GM23248 (cell line): ENCODE results near the gene PMFBP1. TPM values are rescaled to one million over a fixed set of nuclear protein-coding genes. Genes with fewer than 3 reads are reported as not detected.

Experiments used
- DNase-seq: peaks from one replicate; pipeline ENCODE4 v3.0.0-alpha.2; 2015
- H2AFZ ChIP-seq: fragments of 200-600 bp; sonication (generic); 2 replicates; pipeline ENCODE4 v1.6.1; 2016; ENCODE audit warnings: antibody characterized with exemption
- H3F3A ChIP-seq: fragments of 200-600 bp; sonication (generic); 2 replicates; pipeline ENCODE4 v1.6.1; 2016; ENCODE audit warnings: mild to moderate bottlenecking, antibody characterized with exemption, mixed run types; ENCODE audit not compliant: insufficient read depth
- H3K27ac ChIP-seq: fragments of 200-600 bp; sonication (generic); 2 replicates; pipeline ENCODE4 v1.5.1; 2016; ENCODE audit warnings: mild to moderate bottlenecking
- H3K27me3 ChIP-seq: fragments of 200-600 bp; sonication (generic); replicated peaks from 2 replicates; pipeline ENCODE4 v1.6.1; 2016; ENCODE audit warnings: mild to moderate bottlenecking; ENCODE audit not compliant: insufficient read depth
- H3K36me3 ChIP-seq: fragments of 200-600 bp; sonication (generic); 2 replicates; pipeline ENCODE4 v1.6.1; 2016; ENCODE audit warnings: low read depth, mild to moderate bottlenecking
- H3K4me1 ChIP-seq: fragments of 200-600 bp; sonication (generic); 2 replicates; pipeline ENCODE4 v1.6.1; 2016; ENCODE audit warnings: mild to moderate bottlenecking; ENCODE audit not compliant: insufficient read depth
- H3K4me2 ChIP-seq: fragments of 200-600 bp; sonication (generic); one replicate; pipeline ENCODE4 v1.6.1; 2016; ENCODE audit warnings: mild to moderate bottlenecking; ENCODE audit not compliant: unreplicated experiment
- H3K4me3 ChIP-seq: fragments of 200-600 bp; sonication (generic); 2 replicates; pipeline ENCODE4 v1.5.1; 2016; ENCODE audit warnings: mild to moderate bottlenecking
- H3K79me2 ChIP-seq: fragments of 200-600 bp; sonication (generic); 2 replicates; pipeline ENCODE4 v1.6.1; 2016; ENCODE audit warnings: mild to moderate bottlenecking; ENCODE audit not compliant: insufficient read depth
- H3K9ac ChIP-seq: fragments of 200-600 bp; sonication (generic); 2 replicates; pipeline ENCODE4 v1.6.1; 2016; ENCODE audit warnings: mild to moderate bottlenecking
- H3K9me2 ChIP-seq: fragments of 200-600 bp; sonication (generic); 2 replicates; pipeline ENCODE4 v1.6.1; 2016; ENCODE audit warnings: mixed run types, mild to moderate bottlenecking, moderate library complexity; ENCODE audit not compliant: insufficient read depth
- H3K9me3 ChIP-seq: fragments of 200-600 bp; sonication (generic); one replicate; pipeline ENCODE4 v1.6.1; 2017; ENCODE audit warnings: low read depth
- H4K20me1 ChIP-seq: fragments of 200-600 bp; sonication (generic); 2 replicates; pipeline ENCODE4 v1.6.0; 2016; ENCODE audit not compliant: insufficient read depth
- EZH2 ChIP-seq: fragments of 200-600 bp; sonication (generic); IDR thresholded peaks from 2 replicates; pipeline ENCODE4 v1.6.1; 2018; ENCODE audit warnings: antibody characterized with exemption, mild to moderate bottlenecking; ENCODE audit not compliant: insufficient read depth, poor library complexity, severe bottlenecking
- EZH2phosphoT487 ChIP-seq: fragments of 200-600 bp; sonication (generic); IDR thresholded peaks from 2 replicates; pipeline ENCODE4 v1.6.1; 2018; ENCODE audit warnings: antibody characterized with exemption, moderate library complexity, mild to moderate bottlenecking, low read depth; ENCODE audit not compliant: insufficient read depth
- WGBS, 2 experiments: methylation state at CpG; one replicate each; pipeline ENCODE4 v1.1.6; 2015 to 2017; ENCODE audit warnings: low lambda C conversion rate in 2 of 2, low coverage in 1 of 2; ENCODE audit errors: missing lambda C conversion rate in 2 of 2; 5-methylcytosine and 5-hydroxymethylcytosine counted together
- in situ Hi-C: fragments of 300-500 bp; cut with MboI; formaldehyde crosslinking; loops from 2 replicates; pipeline ENCODE4 v1.15.0; 2020
- polyA plus RNA-seq: library from polyadenylated mRNA; unstranded; fragments of >200 nt; fragmentation: Nextera tagmentation; extraction: Ambion mirVana; gene quantifications from 2 replicates; pipeline ENCODE4 v1.2.1, GENCODE V29; 2016
- total RNA-seq: library from RNA; depleted of rRNA; stranded (reverse); fragments of >200 nt; shearing (Covaris generic); gene quantifications from 2 replicates; pipeline ENCODE4 v1.2.3, GENCODE V29; 2014

The PMFBP1 gene
- total and polyA plus RNA-seq, 2 experiments from 2014 or later: not detected

- DNase-seq: no peak
- Histone ChIP-seq H3F3A (no peaks in the 10 kb centered on the region), H3K36me3 (no peaks in the 10 kb centered on the region), H3K27me3 (no peaks in the 10 kb centered on the region), H3K9me2 (no peaks in the 10 kb centered on the region), H3K27ac (no peak overlapping the region), H3K9ac (no peak overlapping the region), H3K9me3 (no peaks in the 10 kb centered on the region), H3K4me3 (no peak overlapping the region), H4K20me1 (no peaks in the 10 kb centered on the region), H3K79me2 (no peaks in the 10 kb centered on the region), H3K4me1 (no peaks in the 10 kb centered on the region), H2AFZ (no peak overlapping the region), H3K4me2 (no peak overlapping the region)
- in situ Hi-C loops: no loop called here
- 56 to 59% methylated on average over 15 of the region's 15 CpGs for WGBS, 2 experiments
- TF ChIP-seq EZH2: no peak
- no peak for TF ChIP-seq EZH2phosphoT487
Measured at GRCh38 chr16:72137380-72138063, 34.4 kb downstream of the PMFBP1 start.

GRCh38 chr16:72134507-72134906 lies 37.4 kb downstream of the PMFBP1 start:
- H2AFZ ChIP-seq: no peak overlapping the region
- no peaks in the 10 kb centered on the region for H3K4me1 ChIP-seq
- TF ChIP-seq EZH2phosphoT487 (no peak), EZH2 (no peak)
- no peaks in the 10 kb centered on the region for H3K79me2 ChIP-seq
- no peaks in the 10 kb centered on the region for H4K20me1 ChIP-seq
- H3K4me3 ChIP-seq: no peak overlapping the region
- DNase-seq: no peak
- no peak overlapping the region for H3K27ac ChIP-seq
- no peaks in the 10 kb centered on the region for H3K27me3 ChIP-seq
- in situ Hi-C loops: no loop called here
- no peak overlapping the region for H3K9ac ChIP-seq
- H3K9me3 ChIP-seq: no peaks in the 10 kb centered on the region
- no peaks in the 10 kb centered on the region for H3F3A ChIP-seq
- WGBS, 2 experiments: 88 to 97% methylated on average over 2 of the region's 2 CpGs
- H3K4me2 ChIP-seq: no peak overlapping the region
- H3K36me3 ChIP-seq: no peaks in the 10 kb centered on the region
- H3K9me2 ChIP-seq: no peaks in the 10 kb centered on the region

- Histone ChIP-seq H3K9me2 (no peaks in the 10 kb centered on the region), H3K4me3 (no peak overlapping the region), H3K36me3 (no peaks in the 10 kb centered on the region), H3K4me2 (no peak overlapping the region), H3F3A (no peaks in the 10 kb centered on the region), H3K9me3 (no peaks in the 10 kb centered on the region), H3K27ac (no peak overlapping the region), H3K27me3 (no peaks in the 10 kb centered on the region), H3K9ac (no peak overlapping the region), H3K79me2 (no peaks in the 10 kb centered on the region), H4K20me1 (no peaks in the 10 kb centered on the region), H2AFZ (no peak overlapping the region), H3K4me1 (no peaks in the 10 kb centered on the region)
- no peak for DNase-seq
- WGBS, 2 experiments: 56 to 65% methylated on average over 3 of the region's 3 CpGs
- in situ Hi-C loops: no loop called here
- no peak for TF ChIP-seq EZH2phosphoT487
- TF ChIP-seq EZH2: no peak
Measured at GRCh38 chr16:72132726-72133125, 39.2 kb downstream of the PMFBP1 start.

GRCh38 chr16:72131036-72131435 lies 40.9 kb downstream of the PMFBP1 start:
- in situ Hi-C loops: no loop called here

More at GRCh38 chr16:72131036-72131435, 40.9 kb downstream of the PMFBP1 start:
- 76 to 77% methylated on average over 6 of the region's 6 CpGs for WGBS, 2 experiments
- H3K27me3 ChIP-seq: no peaks in the 10 kb centered on the region
- no peak overlapping the region for H3K27ac ChIP-seq
- no peaks in the 10 kb centered on the region for H3K9me2 ChIP-seq
- H3K4me2 ChIP-seq: no peak overlapping the region
- no peak overlapping the region for H3K4me3 ChIP-seq
- TF ChIP-seq EZH2phosphoT487 (no peak), EZH2 (no peak)
- no peaks in the 10 kb centered on the region for H3K36me3 ChIP-seq
- H3K79me2 ChIP-seq: no peaks in the 10 kb centered on the region
- H3K9me3 ChIP-seq: no peaks in the 10 kb centered on the region
- H4K20me1 ChIP-seq: no peaks in the 10 kb centered on the region
- no peak overlapping the region for H2AFZ ChIP-seq
- no peak for DNase-seq
- H3K4me1 ChIP-seq: no peaks in the 10 kb centered on the region
- H3K9ac ChIP-seq: no peak overlapping the region
- H3F3A ChIP-seq: no peaks in the 10 kb centered on the region
